ENCODE results near the gene KIF22. TPM values are rescaled to one million over a fixed set of nuclear protein-coding genes. Genes with fewer than 3 reads are reported as not detected.

KIF22 gene
- polyA plus RNA-seq, 1 of the 3 experiments (the other 2 are of a cell fraction) = 64.1 TPM

GRCh38 chr16:29767062-29767461, 23.5 kb upstream of the KIF22 start:
- no peaks in the 10 kb centered on the region for H3F3A ChIP-seq (replicated peaks; ENCODE audit: insufficient read depth)
- no peaks in the 10 kb centered on the region for H3K36me3 ChIP-seq (replicated peaks in 1 of 2; ENCODE audit: control insufficient read depth in 1 of 2, insufficient read depth in 2 of 2, low read length in 1 of 2)
- no peak overlapping the region for H3K4me2 ChIP-seq
- no peak overlapping the region for H3K9ac ChIP-seq
- no peaks in the 10 kb centered on the region for H3K9me2 ChIP-seq
- H3K27ac ChIP-seq (ENCODE audit: low read depth in 2 of 2, low read length in 1 of 2) = no peak overlapping the region
- H3K79me2 ChIP-seq (ENCODE audit: insufficient read depth) = no peaks in the 10 kb centered on the region
- POLR2A ChIA-PET = no interaction called here
- TF ChIP-seq NRF1 (IDR thresholded peaks at IDR 0.05; ENCODE audit: low read depth, low read length) = no peak
- TF ChIP-seq PBX3 (IDR thresholded peaks at IDR 0.05) = no peak
- H2AFZ ChIP-seq (ENCODE audit: low read depth) = no peak overlapping the region
- no peak for DNase-seq
- no peaks in the 10 kb centered on the region for H3K4me1 ChIP-seq (ENCODE audit: control insufficient read depth in 1 of 2, insufficient read depth in 2 of 2, low read depth in 1 of 2, low read length in 1 of 2)
- H4K20me1 ChIP-seq (ENCODE audit: insufficient read depth) = no peaks in the 10 kb centered on the region
- CTCF ChIA-PET = no interaction called here
- WGBS (ENCODE audit: low lambda C conversion rate) = 85% methylated on average over 3 of the region's 3 CpGs
- no peak overlapping the region for H3K4me3 ChIP-seq (ENCODE audit: low read depth in 2 of 2, low read length in 1 of 2)
- no peaks in the 10 kb centered on the region; the same call in 1 of the 2 replicates for H3K27me3 ChIP-seq (ENCODE audit: insufficient read depth)
- H3K9me3 ChIP-seq = no peaks in the 10 kb centered on the region

- no peaks in the 10 kb centered on the region for H3K9me2 ChIP-seq
- no peaks in the 10 kb centered on the region; the same call in 1 of the 2 replicates for H3K27me3 ChIP-seq (ENCODE audit: insufficient read depth)
- no peak overlapping the region for H3K4me3 ChIP-seq (ENCODE audit: low read depth in 2 of 2, low read length in 1 of 2)
- H3K4me2 ChIP-seq = no peak overlapping the region
- CTCF ChIA-PET = interaction anchor here (1.0 kb wide), 1 partner anchor 21 kb away, joined by 5 read pairs; no protein-coding TSS in a partner anchor
- 57% methylated on average over 2 of the region's 2 CpGs for WGBS (ENCODE audit: low lambda C conversion rate)
- no peak overlapping the region for H3K27ac ChIP-seq (ENCODE audit: low read depth in 2 of 2, low read length in 1 of 2)
- DNase-seq = no peak
- no peaks in the 10 kb centered on the region for H3K79me2 ChIP-seq (ENCODE audit: insufficient read depth)
- no peaks in the 10 kb centered on the region for H3K36me3 ChIP-seq (replicated peaks in 1 of 2; ENCODE audit: control insufficient read depth in 1 of 2, insufficient read depth in 2 of 2, low read length in 1 of 2)
- H3F3A ChIP-seq (replicated peaks; ENCODE audit: insufficient read depth) = no peaks in the 10 kb centered on the region
- POLR2A ChIA-PET = no interaction called here
- H3K9ac ChIP-seq = no peak overlapping the region
- no peaks in the 10 kb centered on the region for H4K20me1 ChIP-seq (ENCODE audit: insufficient read depth)
- no peak for TF ChIP-seq NRF1 (IDR thresholded peaks at IDR 0.05; ENCODE audit: low read depth, low read length)
- TF ChIP-seq, protein P1, sequence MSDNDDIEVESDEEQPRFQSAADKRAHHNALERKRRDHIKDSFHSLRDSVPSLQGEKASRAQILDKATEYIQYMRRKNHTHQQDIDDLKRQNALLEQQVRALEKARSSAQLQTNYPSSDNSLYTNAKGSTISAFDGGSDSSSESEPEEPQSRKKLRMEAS (IDR thresholded peaks at IDR 0.05; ENCODE audit: low read depth) = no peak
- no peak for TF ChIP-seq NFIC (IDR thresholded peaks at IDR 0.05; ENCODE audit: borderline replicate concordance)
- TF ChIP-seq RAD21 (IDR thresholded peaks at IDR 0.05; ENCODE audit: low read length) = no peak
- no peak for TF ChIP-seq TEAD4 (IDR thresholded peaks at IDR 0.05; ENCODE audit: borderline replicate concordance, insufficient read depth)
- TF ChIP-seq, protein P2, sequence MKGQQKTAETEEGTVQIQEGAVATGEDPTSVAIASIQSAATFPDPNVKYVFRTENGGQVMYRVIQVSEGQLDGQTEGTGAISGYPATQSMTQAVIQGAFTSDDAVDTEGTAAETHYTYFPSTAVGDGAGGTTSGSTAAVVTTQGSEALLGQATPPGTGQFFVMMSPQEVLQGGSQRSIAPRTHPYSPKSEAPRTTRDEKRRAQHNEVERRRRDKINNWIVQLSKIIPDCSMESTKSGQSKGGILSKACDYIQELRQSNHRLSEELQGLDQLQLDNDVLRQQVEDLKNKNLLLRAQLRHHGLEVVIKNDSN (IDR thresholded peaks at IDR 0.05; ENCODE audit: borderline replicate concordance, low read depth) = no peak
- no peak for TF ChIP-seq PBX3 (IDR thresholded peaks at IDR 0.05)
- no peak for TF ChIP-seq POLR2AphosphoS5 (IDR thresholded peaks at IDR 0.05; ENCODE audit: low read depth, low read length)
- no peak for TF ChIP-seq JUND (IDR thresholded peaks at IDR 0.05)
- no peak for TF ChIP-seq RXRA (IDR thresholded peaks at IDR 0.05; ENCODE audit: borderline replicate concordance, low read depth)
- no peak for TF ChIP-seq EZH2phosphoT487 (IDR thresholded peaks at IDR 0.05; ENCODE audit: borderline replicate concordance, low read depth)
- no peak for TF ChIP-seq FOSL2 (IDR thresholded peaks at IDR 0.05; ENCODE audit: borderline replicate concordance, low read depth)
- TF ChIP-seq CTCF (IDR thresholded peaks at IDR 0.05) = no peak
- no peak for TF ChIP-seq TCF12 (IDR thresholded peaks at IDR 0.05)
- no peaks in the 10 kb centered on the region for H3K9me3 ChIP-seq
- no peak overlapping the region for H2AFZ ChIP-seq (ENCODE audit: low read depth)
- H3K4me1 ChIP-seq (ENCODE audit: control insufficient read depth in 1 of 2, insufficient read depth in 2 of 2, low read depth in 1 of 2, low read length in 1 of 2) = no peaks in the 10 kb centered on the region
These were observed 21.0 kb upstream of the KIF22 start for GRCh38 chr16:29769507-29769906.

All from SK-N-SH (cell line).